ENCODE data around the gene NXN. TPM values are rescaled to one million over a fixed set of nuclear protein-coding genes. Genes with fewer than 3 reads are reported as not detected.

The NXN gene
- total RNA-seq, 1 experiment from 2014 or later: 126 TPM

DNA sequence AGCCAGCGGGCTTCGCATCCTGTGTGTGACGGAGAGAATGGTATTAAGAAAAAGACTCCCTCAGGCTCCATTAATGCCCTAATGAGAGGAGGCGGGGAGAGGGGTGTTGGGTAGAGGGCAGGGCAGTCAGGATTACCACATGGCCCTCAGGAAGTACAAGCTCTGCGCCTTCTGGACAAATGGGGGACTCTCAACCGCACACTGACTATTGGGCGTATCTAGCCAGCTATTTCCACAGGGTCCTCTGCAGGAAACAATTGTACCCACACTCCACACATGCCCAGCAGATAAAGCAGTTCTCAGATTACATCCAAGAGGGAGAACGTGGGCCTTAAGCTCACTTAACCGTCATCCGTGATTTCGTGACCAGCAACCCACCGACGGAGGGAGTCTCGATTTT, 14.7 kb downstream of the NXN start:
- no peaks in the 10 kb centered on the region for H3K36me3 ChIP-seq (ENCODE audit: control insufficient read depth, insufficient read depth, low read length)
- no peak overlapping the region for H3K4me3 ChIP-seq (ENCODE audit: low read depth in 2 of 2, low read length in 2 of 2)
- ChIA-PET CTCF (no interaction called here), POLR2A (no interaction called here)
- ATAC-seq (no peak), DNase-seq (ENCODE audit: low read depth, low spot score) (no peak)
- in situ Hi-C loops (cut with HindIII; ENCODE audit: low pct_unique_long_range_greater_than_20kb, low sequenced_read_pairs): no loop called here
- BruUV-seq (replicated peaks): no TSS peak
- no peaks in the 10 kb centered on the region for H3K9me3 ChIP-seq (ENCODE audit: control insufficient read depth, insufficient read depth, low read depth, low read length)
- TF ChIP-seq, protein P1, sequence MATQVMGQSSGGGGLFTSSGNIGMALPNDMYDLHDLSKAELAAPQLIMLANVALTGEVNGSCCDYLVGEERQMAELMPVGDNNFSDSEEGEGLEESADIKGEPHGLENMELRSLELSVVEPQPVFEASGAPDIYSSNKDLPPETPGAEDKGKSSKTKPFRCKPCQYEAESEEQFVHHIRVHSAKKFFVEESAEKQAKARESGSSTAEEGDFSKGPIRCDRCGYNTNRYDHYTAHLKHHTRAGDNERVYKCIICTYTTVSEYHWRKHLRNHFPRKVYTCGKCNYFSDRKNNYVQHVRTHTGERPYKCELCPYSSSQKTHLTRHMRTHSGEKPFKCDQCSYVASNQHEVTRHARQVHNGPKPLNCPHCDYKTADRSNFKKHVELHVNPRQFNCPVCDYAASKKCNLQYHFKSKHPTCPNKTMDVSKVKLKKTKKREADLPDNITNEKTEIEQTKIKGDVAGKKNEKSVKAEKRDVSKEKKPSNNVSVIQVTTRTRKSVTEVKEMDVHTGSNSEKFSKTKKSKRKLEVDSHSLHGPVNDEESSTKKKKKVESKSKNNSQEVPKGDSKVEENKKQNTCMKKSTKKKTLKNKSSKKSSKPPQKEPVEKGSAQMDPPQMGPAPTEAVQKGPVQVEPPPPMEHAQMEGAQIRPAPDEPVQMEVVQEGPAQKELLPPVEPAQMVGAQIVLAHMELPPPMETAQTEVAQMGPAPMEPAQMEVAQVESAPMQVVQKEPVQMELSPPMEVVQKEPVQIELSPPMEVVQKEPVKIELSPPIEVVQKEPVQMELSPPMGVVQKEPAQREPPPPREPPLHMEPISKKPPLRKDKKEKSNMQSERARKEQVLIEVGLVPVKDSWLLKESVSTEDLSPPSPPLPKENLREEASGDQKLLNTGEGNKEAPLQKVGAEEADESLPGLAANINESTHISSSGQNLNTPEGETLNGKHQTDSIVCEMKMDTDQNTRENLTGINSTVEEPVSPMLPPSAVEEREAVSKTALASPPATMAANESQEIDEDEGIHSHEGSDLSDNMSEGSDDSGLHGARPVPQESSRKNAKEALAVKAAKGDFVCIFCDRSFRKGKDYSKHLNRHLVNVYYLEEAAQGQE (IDR thresholded peaks at IDR 0.05; ENCODE audit: insufficient read depth in 1 of 2, low read depth in 2 of 2, low read length in 1 of 2): no peak
- TF ChIP-seq TCF7L2 (IDR thresholded peaks at IDR 0.05; ENCODE audit: low read depth, low read length): no peak
- no peak for TF ChIP-seq POLR2AphosphoS5 (IDR thresholded peaks at IDR 0.05; ENCODE audit: low read depth, low read length)
- TF ChIP-seq SIN3A (IDR thresholded peaks at IDR 0.05; ENCODE audit: borderline replicate concordance, insufficient read depth, low read depth, low read length): no peak
- TF ChIP-seq CTCF (IDR thresholded peaks at IDR 0.05): no peak
- no peaks in the 10 kb centered on the region for H3K27me3 ChIP-seq (ENCODE audit: control insufficient read depth, insufficient read depth, low read length)
- peaks cover 52% of the 10 kb centered on the region for H3K4me1 ChIP-seq (ENCODE audit: control insufficient read depth, insufficient read depth, low read length)
- peak overlapping the region; percentile 29 for H3K27ac ChIP-seq (ENCODE audit: low read length)
- intact Hi-C loops (cut with micrococcal nuclease; ENCODE audit: unreplicated experiment): no loop called here

DNA sequence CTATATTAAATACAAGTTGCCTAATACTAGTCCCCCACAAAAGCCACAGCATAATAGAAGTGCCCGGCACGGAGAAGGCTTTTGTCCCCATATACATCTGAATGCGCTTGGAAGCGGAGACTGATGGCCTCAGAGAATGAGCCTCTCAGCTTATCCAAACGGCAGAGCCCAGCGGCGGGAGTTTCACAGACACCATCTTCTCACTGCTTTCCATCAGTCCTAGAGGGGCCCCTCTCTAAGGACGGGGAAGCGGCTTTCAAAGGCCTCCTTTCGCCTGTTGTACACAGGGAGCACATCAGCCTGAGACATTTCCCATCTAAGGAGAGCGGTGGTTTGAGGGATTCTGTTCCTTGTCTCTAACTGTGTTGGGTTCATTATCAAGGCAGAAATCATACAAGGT, 16.9 kb downstream of the NXN start:
- Histone ChIP-seq H3K27ac (ENCODE audit: low read length) (peak overlapping the region; percentile 48; the same call in 1 of the 2 replicates), H3K9me3 (ENCODE audit: control insufficient read depth, insufficient read depth, low read depth, low read length) (no peaks in the 10 kb centered on the region), H3K4me1 (ENCODE audit: control insufficient read depth, insufficient read depth, low read length) (peaks cover 54% of the 10 kb centered on the region), H3K27me3 (ENCODE audit: control insufficient read depth, insufficient read depth, low read length) (no peaks in the 10 kb centered on the region), H3K36me3 (ENCODE audit: control insufficient read depth, insufficient read depth, low read length) (no peaks in the 10 kb centered on the region), H3K4me3 (ENCODE audit: low read depth in 2 of 2, low read length in 2 of 2) (no peak overlapping the region)
- DNase-seq (ENCODE audit: low read depth, low spot score) (no peak), ATAC-seq (no peak)
- ChIA-PET CTCF (no interaction called here), POLR2A (no interaction called here)
- in situ Hi-C loops (cut with HindIII; ENCODE audit: low pct_unique_long_range_greater_than_20kb, low sequenced_read_pairs): no loop called here
- no peak for TF ChIP-seq POLR2AphosphoS5 (IDR thresholded peaks at IDR 0.05; ENCODE audit: low read depth, low read length)
- TF ChIP-seq SIN3A (IDR thresholded peaks at IDR 0.05; ENCODE audit: borderline replicate concordance, insufficient read depth, low read depth, low read length): no peak
- TF ChIP-seq CTCF (IDR thresholded peaks at IDR 0.05): no peak
- TF ChIP-seq TCF7L2 (IDR thresholded peaks at IDR 0.05; ENCODE audit: low read depth, low read length): no peak
- TF ChIP-seq, protein P1 (IDR thresholded peaks at IDR 0.05; ENCODE audit: insufficient read depth in 1 of 2, low read depth in 2 of 2, low read length in 1 of 2): no peak
- no TSS peak for BruUV-seq (replicated peaks)
- intact Hi-C loops (cut with micrococcal nuclease; ENCODE audit: unreplicated experiment): no loop called here

Measured in Panc1 (cell line).